HT-29 (cell line): ENCODE results near the gene ZDHHC13. TPM values are rescaled to one million over a fixed set of nuclear protein-coding genes. Genes with fewer than 3 reads are reported as not detected.

Experiments
- DNase-seq: peaks from one replicate; pipeline ENCODE4 v3.0.0-alpha.2; 2015; ENCODE audit warnings: low spot score
- total RNA-seq: library from RNA; depleted of rRNA; stranded (reverse); fragments of >200 nt; shearing (Covaris generic); gene quantifications from 2 replicates; pipeline ENCODE4 v1.2.3, GENCODE V29; 2014

Gene ZDHHC13
- total RNA-seq, 1 experiment from 2014 or later: 16.1 TPM

- DNase-seq: no peak
Measured at GRCh38 chr11:19164881-19165280, 47.9 kb downstream of the ZDHHC13 start.

GRCh38 chr11:19168090-19168489, 51.1 kb downstream of the ZDHHC13 start:
- no peak for DNase-seq

- no peak for DNase-seq
Measured at GRCh38 chr11:19173004-19173689, 56.2 kb downstream of the ZDHHC13 start.

GRCh38 chr11:19173964-19174638, 57.1 kb downstream of the ZDHHC13 start:
- no peak for DNase-seq

- DNase-seq: no peak
Measured at GRCh38 chr11:19176629-19177186, 59.7 kb downstream of the ZDHHC13 start.

- DNase-seq: no peak
Measured at GRCh38 chr11:19181531-19182261, 64.7 kb downstream of the ZDHHC13 start.

- no peak for DNase-seq
Measured at GRCh38 chr11:19183646-19184045, 66.7 kb downstream of the ZDHHC13 start.

- no peak for DNase-seq
Measured at GRCh38 chr11:19185036-19185435, 68.1 kb downstream of the ZDHHC13 start.

- no peak for DNase-seq
Measured at GRCh38 chr11:19185516-19186052, 68.6 kb downstream of the ZDHHC13 start.

- DNase-seq: no peak
Measured at GRCh38 chr11:19187114-19187832, 70.3 kb downstream of the ZDHHC13 start.

- DNase-seq: no peak
Measured at GRCh38 chr11:19187833-19188258, 70.9 kb downstream of the ZDHHC13 start.

GRCh38 chr11:19191530-19192169, 74.7 kb downstream of the ZDHHC13 start:
- DNase-seq: peak; percentile 20

- no peak for DNase-seq
Measured at GRCh38 chr11:19193916-19194315, 76.9 kb downstream of the ZDHHC13 start.

- DNase-seq: no peak
Measured at GRCh38 chr11:19194620-19195308, 77.8 kb downstream of the ZDHHC13 start.

- peak; percentile 42 for DNase-seq
Measured at GRCh38 chr11:19196432-19196831, 79.5 kb downstream of the ZDHHC13 start.

- DNase-seq: no peak
Measured at GRCh38 chr11:19199048-19199447, 82.1 kb downstream of the ZDHHC13 start.

GRCh38 chr11:19199771-19200170, 82.8 kb downstream of the ZDHHC13 start:
- DNase-seq: no peak

- DNase-seq: no peak
Measured at GRCh38 chr11:19200410-19201201, 83.6 kb downstream of the ZDHHC13 start.
